Cardiac muscle cell (in vitro differentiated cells and primary cell): ENCODE data around the gene S1PR3. TPM values are rescaled to one million over a fixed set of nuclear protein-coding genes. Genes with fewer than 3 reads are reported as not detected.

Source experiments
- DNase-seq, 2 donors: peaks; one replicate each; pipeline versions ENCODE4 v3.0.0 to v3.0.0-alpha.2; 2010 to 2017; ENCODE audit warnings: low read depth in 1 of 2, low spot score in 1 of 2
- H3K27ac ChIP-seq: fragments of 200-600 bp; sonication (generic); 2 replicates; pipeline ENCODE4 v1.5.1; 2016
- H3K27me3 ChIP-seq: fragments of 200-600 bp; sonication (generic); 2 replicates; pipeline ENCODE4 v1.6.0; 2016; ENCODE audit warnings: control low read depth
- H3K36me3 ChIP-seq: fragments of 200-600 bp; sonication (generic); 2 replicates; pipeline ENCODE4 v1.5.1; 2016; ENCODE audit warnings: control low read depth
- H3K4me1 ChIP-seq: fragments of 200-600 bp; sonication (generic); 2 replicates; pipeline ENCODE4 v1.8.1; 2017; ENCODE audit warnings: low read depth, mild to moderate bottlenecking, mixed run types
- H3K4me3 ChIP-seq: fragments of 200-600 bp; sonication (generic); 2 replicates; pipeline ENCODE4 v1.5.1; 2016; ENCODE audit warnings: mild to moderate bottlenecking
- H3K9me3 ChIP-seq: fragments of 200-600 bp; sonication (generic); 2 replicates; pipeline ENCODE4 v1.5.1; 2017; ENCODE audit warnings: low read depth, mild to moderate bottlenecking, control low read depth
- CTCF ChIP-seq: IDR thresholded peaks from 2 replicates; pipeline ENCODE4 v1.5.1; 2012; ENCODE audit warnings: low read depth, mild to moderate bottlenecking, low read length
- polyA plus RNA-seq: library from polyadenylated mRNA; unstranded; fragments of >200 nt; fragmentation: Nextera tagmentation; extraction: Ambion mirVana; gene quantifications from 2 replicates; pipeline ENCODE4 v1.2.1, GENCODE V29; 2016
- total RNA-seq: library from RNA; depleted of rRNA; stranded (reverse); fragments of >200 nt; gene quantifications from 2 replicates; pipeline ENCODE4 v1.2.3, GENCODE V29; 2016

The S1PR3 gene
- total and polyA plus RNA-seq, 2 experiments from 2014 or later = 10.9 to 11.3 TPM

GRCh38 chr9:88983865-88984542 is 7.3 kb upstream of the S1PR3 start:
- Histone ChIP-seq H3K36me3 (no peaks in the 10 kb centered on the region), H3K4me3 (no peak overlapping the region), H3K4me1 (no peaks in the 10 kb centered on the region), H3K27ac (no peak overlapping the region), H3K9me3 (no peaks in the 10 kb centered on the region), H3K27me3 (no peaks in the 10 kb centered on the region)
- no peak for DNase-seq
- TF ChIP-seq CTCF = no peak

GRCh38 chr9:88984543-88984883 is 6.8 kb upstream of the S1PR3 start:
- TF ChIP-seq CTCF = no peak
- Histone ChIP-seq H3K4me1 (no peaks in the 10 kb centered on the region), H3K36me3 (no peaks in the 10 kb centered on the region), H3K9me3 (no peaks in the 10 kb centered on the region), H3K27ac (no peak overlapping the region), H3K4me3 (no peak overlapping the region), H3K27me3 (no peaks in the 10 kb centered on the region)
- DNase-seq = no peak

GRCh38 chr9:88985616-88986015 is 5.7 kb upstream of the S1PR3 start:
- Histone ChIP-seq H3K4me3 (no peak overlapping the region), H3K36me3 (no peaks in the 10 kb centered on the region), H3K27me3 (no peaks in the 10 kb centered on the region), H3K4me1 (peaks cover 4% of the 10 kb centered on the region), H3K9me3 (no peaks in the 10 kb centered on the region), H3K27ac (no peak overlapping the region)
- DNase-seq = no peak
- TF ChIP-seq CTCF = no peak

GRCh38 chr9:88986776-88987175 is 4.5 kb upstream of the S1PR3 start:
- Histone ChIP-seq H3K27me3 (no peaks in the 10 kb centered on the region), H3K4me3 (no peak overlapping the region), H3K36me3 (no peaks in the 10 kb centered on the region), H3K27ac (no peak overlapping the region), H3K9me3 (no peaks in the 10 kb centered on the region), H3K4me1 (peaks cover 4% of the 10 kb centered on the region)
- DNase-seq = no peak
- no peak for TF ChIP-seq CTCF

GRCh38 chr9:88987661-88988060 is 3.6 kb upstream of the S1PR3 start:
- Histone ChIP-seq H3K27ac (no peak overlapping the region), H3K36me3 (no peaks in the 10 kb centered on the region), H3K4me1 (peaks cover 9% of the 10 kb centered on the region), H3K9me3 (no peaks in the 10 kb centered on the region), H3K4me3 (no peak overlapping the region), H3K27me3 (no peaks in the 10 kb centered on the region)
- no peak for DNase-seq
- TF ChIP-seq CTCF = no peak
